Body of pancreas (tissue), 4 donors: ENCODE data around the gene SV2A.

Source experiments
- CTCF ChIP-seq, 7 experiments: fragments of 450-650 bp in 4 of 7; fragments of 200-600 bp in 3 of 7; sonication (generic) in 3 of 7; IDR thresholded peaks; one replicate each; pipeline ENCODE4 v1.5.1; 2016 to 2019; ENCODE audit warnings: antibody characterized with exemption in 7 of 7
- POLR2A ChIP-seq, 3 donors: fragments of 450-650 bp; IDR thresholded peaks; one replicate each; pipeline ENCODE4 v1.6.1; 2016; ENCODE audit warnings: antibody characterized with exemption in 3 of 3, mild to moderate bottlenecking in 2 of 3

- peak in 2 of 7 experiments; percentile 7 to 18 for TF ChIP-seq CTCF (IDR thresholded peaks at IDR 0.05)
- peak in 2 of 3 donors; percentile 71 to 82 for TF ChIP-seq POLR2A (IDR thresholded peaks at IDR 0.05)
These were observed 32.1 kb downstream of the SV2A start for GRCh38 chr1:149885339-149886120.
